Measurements from ENCODE around the gene STARD6. TPM values are rescaled to one million over a fixed set of nuclear protein-coding genes. Genes with fewer than 3 reads are reported as not detected.

STARD6 gene
- total RNA-seq, 6 donors from 2014 or later: not detected

GRCh38 chr18:54277899-54278298 lies 79.8 kb downstream of the STARD6 start:
- 97 to 100% methylated on average over 3 of the region's 3 CpGs for WGBS, 2 donors
- TF ChIP-seq EP300 (IDR thresholded peaks at IDR 0.05): no peak
- TF ChIP-seq POLR2AphosphoS5 (IDR thresholded peaks at IDR 0.05): no peak
- TF ChIP-seq POLR2A (IDR thresholded peaks at IDR 0.05): no peak
- TF ChIP-seq, protein P1, sequence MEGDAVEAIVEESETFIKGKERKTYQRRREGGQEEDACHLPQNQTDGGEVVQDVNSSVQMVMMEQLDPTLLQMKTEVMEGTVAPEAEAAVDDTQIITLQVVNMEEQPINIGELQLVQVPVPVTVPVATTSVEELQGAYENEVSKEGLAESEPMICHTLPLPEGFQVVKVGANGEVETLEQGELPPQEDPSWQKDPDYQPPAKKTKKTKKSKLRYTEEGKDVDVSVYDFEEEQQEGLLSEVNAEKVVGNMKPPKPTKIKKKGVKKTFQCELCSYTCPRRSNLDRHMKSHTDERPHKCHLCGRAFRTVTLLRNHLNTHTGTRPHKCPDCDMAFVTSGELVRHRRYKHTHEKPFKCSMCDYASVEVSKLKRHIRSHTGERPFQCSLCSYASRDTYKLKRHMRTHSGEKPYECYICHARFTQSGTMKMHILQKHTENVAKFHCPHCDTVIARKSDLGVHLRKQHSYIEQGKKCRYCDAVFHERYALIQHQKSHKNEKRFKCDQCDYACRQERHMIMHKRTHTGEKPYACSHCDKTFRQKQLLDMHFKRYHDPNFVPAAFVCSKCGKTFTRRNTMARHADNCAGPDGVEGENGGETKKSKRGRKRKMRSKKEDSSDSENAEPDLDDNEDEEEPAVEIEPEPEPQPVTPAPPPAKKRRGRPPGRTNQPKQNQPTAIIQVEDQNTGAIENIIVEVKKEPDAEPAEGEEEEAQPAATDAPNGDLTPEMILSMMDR (IDR thresholded peaks at IDR 0.05): no peak
- Histone ChIP-seq H3K9me3 (no peaks in the 10 kb centered on the region), H3K4me1 (peaks cover 0 to 4% (median 0%) of the 10 kb centered on the region in 4 donors), H3K27ac (no peak overlapping the region), H3K4me3 (no peak overlapping the region), H3K36me3 (peaks cover 0 to 53% (median 13%) of the 10 kb centered on the region in 4 donors), H3K27me3 (no peaks in the 10 kb centered on the region)
- ATAC-seq (ENCODE audit: low FRiP score in 2 of 2) (no peak), DNase-seq (no peak)

Small RNA genes lying within 50 kb of the gene (small RNA-seq; reads per million reads assigned to genes)
- 0 reads per million in 4 donors for gene SNRPGP2

Other genes with a start within 250 kb of the STARD6 start
- 100 to 1,000 TPM in 1 of 6 donors, 10 to 100 TPM in 5; 28.7 to 106 (median 52.8) TPM for gene MBD2, start 133.2 kb downstream of the STARD6 start, total RNA-seq
- 10 to 100 TPM; 10.7 to 66.0 (median 22.4) TPM for gene POLI, start 88.3 kb downstream of the STARD6 start, total RNA-seq
- 1 to 10 TPM in 5 of 6 donors, under 1 TPM in 1; 0.91 to 4.9 (median 2.4) TPM for gene C18orf54, start within 50 bp of the STARD6 start, total RNA-seq
- gene DYNAP, start 233.4 kb upstream of the STARD6 start, total RNA-seq: not detected

Measured in upper lobe of left lung (tissue), 6 donors.